ENCODE measurements around the gene HELZ.

DNA sequence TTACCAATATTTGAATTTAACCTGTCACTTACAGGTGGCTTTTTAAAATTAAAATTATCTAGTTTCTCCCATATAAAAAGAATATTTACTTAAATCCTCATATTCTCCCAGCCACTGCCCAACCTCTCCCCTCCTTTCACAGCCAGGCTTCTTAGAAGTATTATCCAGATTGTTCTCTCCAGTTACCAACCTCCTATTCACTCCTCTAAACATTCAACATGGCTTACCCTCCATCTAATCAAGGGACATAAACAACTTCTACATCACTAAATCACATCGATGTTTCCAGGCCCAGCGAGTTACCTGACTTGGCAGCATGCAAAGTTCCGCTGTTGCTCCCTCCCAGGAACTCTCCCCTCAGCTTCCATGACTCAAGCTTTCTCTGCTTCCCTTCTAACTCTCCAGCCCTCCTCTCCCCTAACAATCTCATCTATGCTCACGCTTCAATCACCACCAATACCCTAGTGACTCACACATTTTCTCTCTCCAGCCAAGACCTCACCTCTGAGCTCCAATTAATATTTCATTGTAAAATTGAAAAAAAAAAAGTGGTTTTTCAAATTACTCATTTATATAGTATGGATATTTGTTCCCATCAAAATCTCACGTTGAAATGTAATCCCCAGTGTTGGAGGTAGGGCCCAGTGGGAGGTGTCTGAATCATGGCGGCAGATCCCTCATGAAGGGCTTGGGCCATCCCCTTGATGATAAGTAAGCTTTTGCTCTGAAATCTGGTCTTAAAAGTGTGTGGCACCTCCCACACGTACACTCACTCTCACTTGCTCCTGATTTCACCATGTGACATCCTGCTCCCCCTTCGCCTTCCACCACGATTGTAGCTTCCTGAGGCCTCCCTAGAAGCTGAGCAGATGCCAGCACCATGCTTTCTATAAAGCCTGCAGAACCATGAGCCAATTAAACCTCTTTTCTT, 88.5 kb downstream of the HELZ start:
- TF ChIP-seq, protein P1, sequence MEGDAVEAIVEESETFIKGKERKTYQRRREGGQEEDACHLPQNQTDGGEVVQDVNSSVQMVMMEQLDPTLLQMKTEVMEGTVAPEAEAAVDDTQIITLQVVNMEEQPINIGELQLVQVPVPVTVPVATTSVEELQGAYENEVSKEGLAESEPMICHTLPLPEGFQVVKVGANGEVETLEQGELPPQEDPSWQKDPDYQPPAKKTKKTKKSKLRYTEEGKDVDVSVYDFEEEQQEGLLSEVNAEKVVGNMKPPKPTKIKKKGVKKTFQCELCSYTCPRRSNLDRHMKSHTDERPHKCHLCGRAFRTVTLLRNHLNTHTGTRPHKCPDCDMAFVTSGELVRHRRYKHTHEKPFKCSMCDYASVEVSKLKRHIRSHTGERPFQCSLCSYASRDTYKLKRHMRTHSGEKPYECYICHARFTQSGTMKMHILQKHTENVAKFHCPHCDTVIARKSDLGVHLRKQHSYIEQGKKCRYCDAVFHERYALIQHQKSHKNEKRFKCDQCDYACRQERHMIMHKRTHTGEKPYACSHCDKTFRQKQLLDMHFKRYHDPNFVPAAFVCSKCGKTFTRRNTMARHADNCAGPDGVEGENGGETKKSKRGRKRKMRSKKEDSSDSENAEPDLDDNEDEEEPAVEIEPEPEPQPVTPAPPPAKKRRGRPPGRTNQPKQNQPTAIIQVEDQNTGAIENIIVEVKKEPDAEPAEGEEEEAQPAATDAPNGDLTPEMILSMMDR (IDR thresholded peaks at IDR 0.05), result no peak
- no peak for TF ChIP-seq EP300 (IDR thresholded peaks at IDR 0.05)
- no peak for TF ChIP-seq RAD21 (conservative IDR thresholded peaks at IDR 0.05 in 1 of 2, IDR thresholded peaks at IDR 0.05 in 1 of 2)
- TF ChIP-seq SMC3 (IDR thresholded peaks at IDR 0.05), result no peak
- no peak for TF ChIP-seq POLR2A (IDR thresholded peaks at IDR 0.05; ENCODE audit: low read length)
- TF ChIP-seq PHF8 (IDR thresholded peaks at IDR 0.05; ENCODE audit: borderline replicate concordance, low read depth), result no peak
- TF ChIP-seq, protein P2, sequence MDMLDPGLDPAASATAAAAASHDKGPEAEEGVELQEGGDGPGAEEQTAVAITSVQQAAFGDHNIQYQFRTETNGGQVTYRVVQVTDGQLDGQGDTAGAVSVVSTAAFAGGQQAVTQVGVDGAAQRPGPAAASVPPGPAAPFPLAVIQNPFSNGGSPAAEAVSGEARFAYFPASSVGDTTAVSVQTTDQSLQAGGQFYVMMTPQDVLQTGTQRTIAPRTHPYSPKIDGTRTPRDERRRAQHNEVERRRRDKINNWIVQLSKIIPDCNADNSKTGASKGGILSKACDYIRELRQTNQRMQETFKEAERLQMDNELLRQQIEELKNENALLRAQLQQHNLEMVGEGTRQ (IDR thresholded peaks at IDR 0.05), result no peak
- TF ChIP-seq, protein P3, sequence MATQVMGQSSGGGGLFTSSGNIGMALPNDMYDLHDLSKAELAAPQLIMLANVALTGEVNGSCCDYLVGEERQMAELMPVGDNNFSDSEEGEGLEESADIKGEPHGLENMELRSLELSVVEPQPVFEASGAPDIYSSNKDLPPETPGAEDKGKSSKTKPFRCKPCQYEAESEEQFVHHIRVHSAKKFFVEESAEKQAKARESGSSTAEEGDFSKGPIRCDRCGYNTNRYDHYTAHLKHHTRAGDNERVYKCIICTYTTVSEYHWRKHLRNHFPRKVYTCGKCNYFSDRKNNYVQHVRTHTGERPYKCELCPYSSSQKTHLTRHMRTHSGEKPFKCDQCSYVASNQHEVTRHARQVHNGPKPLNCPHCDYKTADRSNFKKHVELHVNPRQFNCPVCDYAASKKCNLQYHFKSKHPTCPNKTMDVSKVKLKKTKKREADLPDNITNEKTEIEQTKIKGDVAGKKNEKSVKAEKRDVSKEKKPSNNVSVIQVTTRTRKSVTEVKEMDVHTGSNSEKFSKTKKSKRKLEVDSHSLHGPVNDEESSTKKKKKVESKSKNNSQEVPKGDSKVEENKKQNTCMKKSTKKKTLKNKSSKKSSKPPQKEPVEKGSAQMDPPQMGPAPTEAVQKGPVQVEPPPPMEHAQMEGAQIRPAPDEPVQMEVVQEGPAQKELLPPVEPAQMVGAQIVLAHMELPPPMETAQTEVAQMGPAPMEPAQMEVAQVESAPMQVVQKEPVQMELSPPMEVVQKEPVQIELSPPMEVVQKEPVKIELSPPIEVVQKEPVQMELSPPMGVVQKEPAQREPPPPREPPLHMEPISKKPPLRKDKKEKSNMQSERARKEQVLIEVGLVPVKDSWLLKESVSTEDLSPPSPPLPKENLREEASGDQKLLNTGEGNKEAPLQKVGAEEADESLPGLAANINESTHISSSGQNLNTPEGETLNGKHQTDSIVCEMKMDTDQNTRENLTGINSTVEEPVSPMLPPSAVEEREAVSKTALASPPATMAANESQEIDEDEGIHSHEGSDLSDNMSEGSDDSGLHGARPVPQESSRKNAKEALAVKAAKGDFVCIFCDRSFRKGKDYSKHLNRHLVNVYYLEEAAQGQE (IDR thresholded peaks at IDR 0.05), result no peak
- TF ChIP-seq MAFK (IDR thresholded peaks at IDR 0.05; ENCODE audit: partially characterized antibody), result no peak
